ENCODE measurements around the gene TBC1D2.

The TBC1D2 gene

GRCh38 chr9:98215271-98215670, 40.2 kb downstream of the TBC1D2 start:
- no peak for TF ChIP-seq CTCF (IDR thresholded peaks at IDR 0.05; ENCODE audit: low read length, missing control alignments)
- H3K4me3 ChIP-seq (replicated peaks; ENCODE audit: low read depth, low read length): no peak overlapping the region
- no peak for DNase-seq (ENCODE audit: low read depth)

GRCh38 chr9:98214811-98215210, 40.6 kb downstream of the TBC1D2 start:
- no peak overlapping the region for H3K4me3 ChIP-seq (replicated peaks; ENCODE audit: low read depth, low read length)
- no peak for TF ChIP-seq CTCF (IDR thresholded peaks at IDR 0.05; ENCODE audit: low read length, missing control alignments)
- DNase-seq (ENCODE audit: low read depth): no peak

GRCh38 chr9:98211260-98211659, 44.2 kb downstream of the TBC1D2 start:
- no peak for DNase-seq (ENCODE audit: low read depth)
- no peak overlapping the region for H3K4me3 ChIP-seq (replicated peaks; ENCODE audit: low read depth, low read length)
- no peak for TF ChIP-seq CTCF (IDR thresholded peaks at IDR 0.05; ENCODE audit: low read length, missing control alignments)

- no peak for TF ChIP-seq CTCF (IDR thresholded peaks at IDR 0.05; ENCODE audit: low read length, missing control alignments)
- DNase-seq (ENCODE audit: low read depth): no peak
- H3K4me3 ChIP-seq (replicated peaks; ENCODE audit: low read depth, low read length): no peak overlapping the region
Measured at GRCh38 chr9:98210435-98210834, 45.0 kb downstream of the TBC1D2 start.

GRCh38 chr9:98209530-98209929, 45.9 kb downstream of the TBC1D2 start:
- TF ChIP-seq CTCF (IDR thresholded peaks at IDR 0.05; ENCODE audit: low read length, missing control alignments): no peak
- DNase-seq (ENCODE audit: low read depth): no peak
- no peak overlapping the region for H3K4me3 ChIP-seq (replicated peaks; ENCODE audit: low read depth, low read length)

- no peak for DNase-seq (ENCODE audit: low read depth)
- H3K4me3 ChIP-seq (replicated peaks; ENCODE audit: low read depth, low read length): no peak overlapping the region
- TF ChIP-seq CTCF (IDR thresholded peaks at IDR 0.05; ENCODE audit: low read length, missing control alignments): no peak
Measured at GRCh38 chr9:98208635-98209034, 46.8 kb downstream of the TBC1D2 start.

- no peak for TF ChIP-seq CTCF (IDR thresholded peaks at IDR 0.05; ENCODE audit: low read length, missing control alignments)
- H3K4me3 ChIP-seq (replicated peaks; ENCODE audit: low read depth, low read length): no peak overlapping the region
- no peak for DNase-seq (ENCODE audit: low read depth)
Measured at GRCh38 chr9:98207606-98208005, 47.8 kb downstream of the TBC1D2 start.

Data from fibroblast of pulmonary artery (primary cell).